HG03442 (cell line): Measurements from ENCODE around the gene SSR4.

Source experiments
- ATAC-seq: cut with Tn5 transposase; IDR thresholded peaks from one replicate; pipeline ENCODE4 v1.9.1; 2021; ENCODE audit warnings: mild to moderate bottlenecking, moderate library complexity; ENCODE audit not compliant: unreplicated experiment

The SSR4 gene

GRCh38 chrX:153780678-153781427 lies 13.6 kb upstream of the SSR4 start, which contains the start of gene SRPK3:
Gene SRPK3 (plus strand): TSS chrX:153781041. CDS start chrX:153781087, 46 bp downstream.
- no peak for ATAC-seq

GRCh38 chrX:153781428-153782047 lies 12.9 kb upstream of the SSR4 start:
- ATAC-seq, result no peak

- no peak for ATAC-seq
Measured at GRCh38 chrX:153782313-153782712, 12.2 kb upstream of the SSR4 start.

- ATAC-seq, result no peak
Measured at GRCh38 chrX:153782871-153783270, 11.6 kb upstream of the SSR4 start.

- ATAC-seq, result no peak
Measured at GRCh38 chrX:153783378-153784013, 11.0 kb upstream of the SSR4 start.

GRCh38 chrX:153784325-153784967 lies 10.0 kb upstream of the SSR4 start:
- ATAC-seq, result no peak

- ATAC-seq, result no peak
Measured at GRCh38 chrX:153786669-153787068, 7.8 kb upstream of the SSR4 start.

- ATAC-seq, result no peak
Measured at GRCh38 chrX:153789654-153790053, 4.8 kb upstream of the SSR4 start.

- no peak for ATAC-seq
Measured at GRCh38 chrX:153791104-153791852, 3.2 kb upstream of the SSR4 start.

- no peak for ATAC-seq
Measured at GRCh38 chrX:153792368-153792767, 2.1 kb upstream of the SSR4 start.

- ATAC-seq, result no peak
Measured at GRCh38 chrX:153793291-153793690, 1.2 kb upstream of the SSR4 start.

- no peak for ATAC-seq
Measured at GRCh38 chrX:153794897-153795816, 689 bp downstream of the SSR4 start.

- no peak for ATAC-seq
Measured at GRCh38 chrX:153797415-153798015, 3.0 kb downstream of the SSR4 start.

- no peak for ATAC-seq
Measured at GRCh38 chrX:153799326-153799725, 4.9 kb downstream of the SSR4 start.

- no peak for ATAC-seq
Measured at GRCh38 chrX:153800177-153800722, 5.8 kb downstream of the SSR4 start.

- ATAC-seq, result no peak
Measured at GRCh38 chrX:153800746-153801145, 6.3 kb downstream of the SSR4 start.

GRCh38 chrX:153801669-153802068 lies 7.2 kb downstream of the SSR4 start:
- ATAC-seq, result no peak

- ATAC-seq, result no peak
Measured at GRCh38 chrX:153802513-153803045, 8.1 kb downstream of the SSR4 start.
